Keratinocyte (primary cell): ENCODE measurements around the gene PCNX1.

Experiments used
- EZH2 ChIP-seq: IDR thresholded peaks from one replicate; pipeline ENCODE4 v1.6.1; 2012; ENCODE audit warnings: inconsistent platforms, mild to moderate bottlenecking, low read length, moderate library complexity
- TF ChIP-seq, protein P1 (sequence below), 3 experiments: IDR thresholded peaks in 1 of 3; conservative IDR thresholded peaks in 1 of 3; optimal IDR thresholded peaks in 1 of 3; 2 replicates in 2 of 3; 3 replicates in 1 of 3; pipeline versions ENCODE3 to v1.5.1; 2011; ENCODE audit warnings: low read length in 3 of 3, mild to moderate bottlenecking in 3 of 3, moderate library complexity in 2 of 3, control low read depth in 1 of 3, inconsistent platforms in 1 of 3; ENCODE audit not compliant: insufficient read depth in 2 of 3; ENCODE audit errors: extremely low read depth in 1 of 3

DNA sequence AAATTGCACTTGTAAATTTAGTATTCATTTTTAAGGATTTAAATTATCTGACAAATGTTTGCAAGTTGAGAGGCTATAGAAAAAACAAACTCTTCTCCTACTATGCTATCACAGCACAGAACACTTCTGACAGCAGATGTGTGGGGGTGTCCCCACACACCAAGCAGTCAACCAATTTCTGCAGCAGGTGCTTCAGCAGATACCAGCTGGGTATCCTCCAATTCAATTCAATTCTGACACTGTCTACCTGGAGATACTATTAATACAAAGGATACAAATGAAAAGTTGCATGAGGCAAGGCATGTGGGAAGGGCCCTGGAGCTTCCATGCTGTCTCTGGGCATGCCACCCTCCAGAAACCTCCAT is 35.1 kb downstream of the PCNX1 start:
- TF ChIP-seq, protein P1, sequence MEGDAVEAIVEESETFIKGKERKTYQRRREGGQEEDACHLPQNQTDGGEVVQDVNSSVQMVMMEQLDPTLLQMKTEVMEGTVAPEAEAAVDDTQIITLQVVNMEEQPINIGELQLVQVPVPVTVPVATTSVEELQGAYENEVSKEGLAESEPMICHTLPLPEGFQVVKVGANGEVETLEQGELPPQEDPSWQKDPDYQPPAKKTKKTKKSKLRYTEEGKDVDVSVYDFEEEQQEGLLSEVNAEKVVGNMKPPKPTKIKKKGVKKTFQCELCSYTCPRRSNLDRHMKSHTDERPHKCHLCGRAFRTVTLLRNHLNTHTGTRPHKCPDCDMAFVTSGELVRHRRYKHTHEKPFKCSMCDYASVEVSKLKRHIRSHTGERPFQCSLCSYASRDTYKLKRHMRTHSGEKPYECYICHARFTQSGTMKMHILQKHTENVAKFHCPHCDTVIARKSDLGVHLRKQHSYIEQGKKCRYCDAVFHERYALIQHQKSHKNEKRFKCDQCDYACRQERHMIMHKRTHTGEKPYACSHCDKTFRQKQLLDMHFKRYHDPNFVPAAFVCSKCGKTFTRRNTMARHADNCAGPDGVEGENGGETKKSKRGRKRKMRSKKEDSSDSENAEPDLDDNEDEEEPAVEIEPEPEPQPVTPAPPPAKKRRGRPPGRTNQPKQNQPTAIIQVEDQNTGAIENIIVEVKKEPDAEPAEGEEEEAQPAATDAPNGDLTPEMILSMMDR (optimal IDR thresholded peaks at IDR 0.05 in 1 of 3, IDR thresholded peaks at IDR 0.05 in 1 of 3, conservative IDR thresholded peaks at IDR 0.05 in 1 of 3; ENCODE audit: extremely low read depth in 1 of 3, insufficient read depth in 2 of 3, low read length in 3 of 3): no peak
- no peak for TF ChIP-seq EZH2
